ENCODE data around the gene CDK14.

CDK14 gene

GRCh38 chr7:91239772-91240171, 643.7 kb downstream of the CDK14 start:
- no peak for DNase-seq (ENCODE audit: low read depth in 4 of 4, low spot score in 1 of 4)

- no peak for DNase-seq (ENCODE audit: low read depth in 4 of 4, low spot score in 1 of 4)
Observed at GRCh38 chr7:91240376-91240941, 644.3 kb downstream of the CDK14 start.

- DNase-seq (ENCODE audit: low read depth in 4 of 4, low spot score in 1 of 4) = no peak
Observed at GRCh38 chr7:91242097-91242844, 646.1 kb downstream of the CDK14 start.

DNA sequence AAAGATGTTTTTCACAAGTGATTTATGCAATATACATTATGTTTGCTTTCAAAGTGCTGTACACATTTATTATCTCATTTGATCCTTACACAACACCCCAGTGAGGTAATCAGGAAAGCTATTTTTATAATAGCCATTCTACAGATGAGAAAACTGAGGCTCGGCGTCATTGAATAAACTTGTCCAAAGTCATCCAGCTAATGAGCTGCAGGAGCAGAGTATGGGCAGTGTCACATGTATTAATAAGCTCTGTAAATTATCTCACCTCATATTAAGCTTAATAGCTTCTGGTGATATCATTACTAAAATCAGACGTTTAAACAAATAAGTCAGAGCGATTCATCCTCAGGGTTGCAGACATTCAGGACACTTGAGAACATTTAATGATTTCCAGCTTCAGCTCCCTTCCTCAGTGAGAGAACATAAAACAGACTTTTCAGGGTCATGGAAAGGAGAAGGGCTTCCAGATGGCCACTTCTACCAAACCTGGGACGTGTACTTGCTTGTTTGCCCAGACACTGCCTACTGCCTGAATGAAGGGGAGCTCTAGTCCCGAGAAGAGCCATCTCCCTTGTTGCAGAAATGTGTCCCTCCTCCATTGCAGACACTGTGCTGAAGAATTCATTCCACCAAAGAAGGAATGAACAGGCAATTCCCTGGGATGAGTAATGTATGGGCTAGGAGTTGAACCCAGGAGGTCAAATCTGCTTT, 647.6 kb downstream of the CDK14 start:
- DNase-seq (ENCODE audit: low read depth in 4 of 4, low spot score in 1 of 4) = no peak

DNA sequence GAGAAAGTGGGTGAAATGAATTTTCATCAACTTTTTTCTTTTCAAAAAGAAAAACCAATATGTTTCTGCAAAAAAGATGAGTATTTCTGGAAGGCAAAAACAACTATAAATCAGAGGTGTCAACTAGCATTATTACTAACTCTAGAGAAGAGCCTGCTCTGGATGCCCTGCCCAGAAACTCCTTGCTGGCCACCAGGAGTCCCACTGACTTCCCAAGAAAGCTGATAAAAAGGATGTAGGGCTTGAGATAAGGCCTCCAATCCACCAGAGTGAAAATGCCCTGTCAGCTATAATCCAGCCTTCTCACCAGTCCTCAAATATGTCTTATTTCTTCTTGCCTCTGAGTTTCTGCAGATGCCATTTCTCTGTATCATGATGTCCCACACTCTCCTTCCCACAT, 651.4 kb downstream of the CDK14 start:
- no peak for DNase-seq (ENCODE audit: low read depth in 4 of 4, low spot score in 1 of 4)

GRCh38 chr7:91248996-91249395, 652.9 kb downstream of the CDK14 start:
- DNase-seq (ENCODE audit: low read depth in 4 of 4, low spot score in 1 of 4) = no peak

DNA sequence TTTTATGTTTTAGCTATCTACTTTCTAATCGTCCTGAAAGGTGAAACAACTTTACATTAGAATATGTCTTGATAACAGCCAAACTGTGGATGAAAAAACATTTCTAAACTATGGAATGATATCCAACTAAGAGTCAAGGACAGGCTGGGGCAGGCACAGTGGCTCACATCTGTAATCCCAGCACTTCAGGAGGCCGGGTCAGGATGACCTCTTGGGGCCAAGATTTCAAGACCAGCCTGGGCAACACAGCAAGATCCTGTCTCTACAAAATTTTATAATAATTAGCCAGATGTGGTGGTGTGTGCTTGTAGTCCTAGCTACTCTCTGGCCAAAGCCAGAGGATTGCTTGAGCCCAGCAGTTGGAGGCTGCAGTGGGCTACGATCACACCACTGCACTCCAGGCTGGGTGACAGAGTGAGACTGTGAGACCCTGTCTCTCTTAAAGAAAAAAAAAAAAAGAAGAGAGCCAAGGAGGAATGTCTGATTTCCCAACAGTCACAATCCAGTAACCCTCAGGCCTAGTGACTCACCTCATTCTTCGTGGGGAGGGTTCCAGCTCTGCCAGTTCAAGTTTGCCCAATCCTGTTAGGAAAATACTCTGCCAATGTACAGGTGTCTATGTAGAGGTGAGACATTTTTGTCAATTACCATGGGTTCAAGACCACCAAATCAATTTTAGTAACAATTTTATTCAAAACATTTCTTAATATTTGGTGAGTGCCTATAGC, 653.5 kb downstream of the CDK14 start:
- DNase-seq (ENCODE audit: low read depth in 4 of 4, low spot score in 1 of 4) = no peak

- DNase-seq (ENCODE audit: low read depth in 4 of 4, low spot score in 1 of 4) = no peak
Observed at GRCh38 chr7:91250706-91251105, 654.6 kb downstream of the CDK14 start.

DNA sequence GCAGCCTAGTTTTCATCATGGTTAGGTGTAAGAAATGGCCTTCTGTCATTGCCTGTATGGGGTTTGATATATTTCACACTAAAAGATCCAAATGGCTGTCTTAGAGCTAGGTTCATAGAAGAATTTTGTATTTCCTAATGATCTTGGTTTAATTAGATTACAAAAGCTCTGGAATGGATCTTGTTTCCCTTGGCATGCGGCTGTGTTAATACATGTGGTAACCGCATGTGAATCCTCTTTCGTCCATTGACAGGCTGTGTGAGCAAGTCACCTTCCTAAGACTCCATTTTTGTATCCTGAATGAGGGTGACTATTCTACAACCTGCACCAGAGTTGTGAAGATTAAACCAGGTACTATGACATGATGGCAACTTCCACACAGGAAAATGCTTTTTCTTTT, 655.8 kb downstream of the CDK14 start:
- DNase-seq (ENCODE audit: low read depth in 4 of 4, low spot score in 1 of 4) = no peak

All from stimulated activated CD4-positive, alpha-beta T cell treated with anti-CD3 and anti-CD28 coated beads, Interleukin-1b, Interleukin-23, amount 100 ng/mL, for 24 hours (primary cell).